ENCODE results near the gene MFAP4.

- TF ChIP-seq CTCF (IDR thresholded peaks at IDR 0.05; ENCODE audit: poor library complexity, severe bottlenecking) = no peak
- TF ChIP-seq EP300 (conservative IDR thresholded peaks at IDR 0.05; ENCODE audit: poor library complexity, severe bottlenecking) = no peak
- no peak for TF ChIP-seq REST (IDR thresholded peaks at IDR 0.05; ENCODE audit: borderline replicate concordance)
- no peak for TF ChIP-seq POLR2AphosphoS5 (IDR thresholded peaks at IDR 0.05)
- TF ChIP-seq EZH2 (IDR thresholded peaks at IDR 0.05; ENCODE audit: borderline replicate concordance, insufficient read depth, low read length, poor library complexity, severe bottlenecking) = no peak
- no peak for TF ChIP-seq TAF1 (IDR thresholded peaks at IDR 0.05; ENCODE audit: low read depth)
- TF ChIP-seq RAD21 (conservative IDR thresholded peaks at IDR 0.05) = no peak
Observed at GRCh38 chr17:19359856-19360255, 27.1 kb downstream of the MFAP4 start.

Measured in neural cell (in vitro differentiated cells).